LNCAP (cell line): ENCODE results near the gene ATG2B.
A peak's percentile ranks its signal among the peaks of the same experiment; 100 is the strongest.

Source experiments
- CTCF ChIP-seq: fragments of 450-650 bp; IDR thresholded peaks from 2 replicates; pipeline ENCODE4 v1.5.1; 2017; ENCODE audit warnings: mild to moderate bottlenecking

ATG2B gene

GRCh38 chr14:96268431-96269358, 94.4 kb downstream of the ATG2B start:
- no peak for TF ChIP-seq CTCF

GRCh38 chr14:96267916-96268315, 95.2 kb downstream of the ATG2B start:
- TF ChIP-seq CTCF = no peak

GRCh38 chr14:96267336-96267735, 95.8 kb downstream of the ATG2B start:
- TF ChIP-seq CTCF = no peak

- no peak for TF ChIP-seq CTCF
These were observed 97.6 kb downstream of the ATG2B start for GRCh38 chr14:96265383-96266095.

- TF ChIP-seq CTCF = peak; percentile 31; the same call in 1 of the 2 replicates
These were observed 98.3 kb downstream of the ATG2B start for GRCh38 chr14:96264853-96265252.

- no peak for TF ChIP-seq CTCF
These were observed 99.0 kb downstream of the ATG2B start for GRCh38 chr14:96264200-96264553.

GRCh38 chr14:96263347-96264199, 99.6 kb downstream of the ATG2B start:
- TF ChIP-seq CTCF = no peak
